GM10847 (cell line): ENCODE measurements around the gene PASD1.

Experiments used
- POLR2A ChIP-seq: IDR thresholded peaks from 2 replicates; pipeline ENCODE4 v1.6.1; 2011; ENCODE audit not compliant: insufficient read length; ENCODE audit errors: extremely low read depth

PASD1 gene

DNA sequence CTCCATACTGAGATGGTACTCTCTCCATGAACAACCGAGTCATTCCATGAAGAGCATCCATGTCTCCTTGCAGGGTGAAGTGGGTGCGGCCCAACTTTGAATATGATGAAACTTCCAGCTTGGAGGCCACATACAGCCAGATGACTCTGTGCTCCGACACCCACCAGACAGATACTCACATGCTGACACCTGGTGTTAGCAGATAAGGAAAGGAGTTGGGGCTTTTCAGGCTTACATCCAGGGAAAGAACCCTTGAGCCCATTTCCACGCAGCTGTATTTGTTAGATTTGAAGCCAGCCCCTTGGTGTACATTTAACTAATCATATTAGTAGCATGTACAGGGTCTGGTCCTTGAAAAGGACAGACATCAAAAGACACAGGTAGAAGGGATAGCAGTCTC is 69.7 kb downstream of the PASD1 start:
- no peak for TF ChIP-seq POLR2A

DNA sequence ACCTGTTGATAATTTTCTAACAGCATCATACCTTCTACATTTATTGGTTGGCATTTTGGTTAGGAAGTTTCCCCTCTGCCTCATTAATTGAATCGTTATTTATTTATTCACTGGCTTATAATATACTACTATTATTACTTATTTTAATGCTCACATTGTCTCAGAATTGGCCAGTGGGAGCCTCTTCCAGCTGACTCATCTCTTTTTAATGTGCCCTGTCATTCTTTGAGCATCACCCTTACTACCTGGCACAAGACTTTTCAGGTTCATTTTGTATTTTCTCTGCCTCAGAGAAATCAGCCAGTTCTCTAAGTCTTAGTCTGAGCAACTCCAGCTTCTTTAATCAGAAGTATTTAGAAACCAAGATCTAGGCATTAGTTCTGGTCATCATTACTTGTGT is 71.5 kb downstream of the PASD1 start:
- TF ChIP-seq POLR2A = no peak

DNA sequence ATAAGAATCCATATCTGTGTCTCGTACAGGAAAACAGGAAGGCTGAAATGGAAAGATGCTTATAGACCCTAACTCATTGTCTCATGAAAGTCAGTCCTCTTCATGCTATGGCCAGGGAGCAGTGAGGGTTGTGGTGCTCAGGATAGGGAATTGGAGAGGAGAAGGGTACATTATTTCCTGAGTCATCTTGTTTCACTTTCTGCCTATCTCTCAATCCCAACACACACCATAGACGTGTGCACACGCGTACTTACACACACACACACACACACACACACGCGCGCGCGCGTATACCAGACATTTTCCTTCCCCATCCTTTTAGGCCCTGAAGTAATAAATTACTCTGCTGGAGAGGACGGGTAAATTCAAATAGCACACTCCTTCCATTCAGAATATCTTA is 78.1 kb downstream of the PASD1 start:
- TF ChIP-seq POLR2A = no peak

GRCh38 chrX:151675121-151675746 is 111.8 kb downstream of the PASD1 start:
- TF ChIP-seq POLR2A = no peak

DNA sequence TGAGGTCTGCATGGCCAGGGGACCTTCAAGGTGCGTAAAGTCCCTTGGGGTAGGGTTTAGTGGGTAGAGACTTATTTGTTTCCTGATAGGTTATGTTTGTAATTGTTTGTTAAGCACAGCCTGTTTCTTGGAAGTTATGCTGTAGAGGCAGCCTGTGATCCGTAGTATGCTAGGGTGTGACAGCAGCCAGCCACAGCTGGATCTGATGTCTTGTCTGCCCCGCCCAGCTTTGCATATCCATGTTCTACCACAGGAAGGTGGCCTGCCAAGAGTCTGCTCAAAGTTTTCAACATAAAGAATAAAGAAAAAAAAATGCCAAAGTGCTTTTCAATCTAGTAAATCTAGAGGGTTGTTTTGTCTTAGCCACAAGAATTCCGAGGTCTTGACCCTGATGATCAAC is 112.7 kb downstream of the PASD1 start:
- TF ChIP-seq POLR2A = no peak

DNA sequence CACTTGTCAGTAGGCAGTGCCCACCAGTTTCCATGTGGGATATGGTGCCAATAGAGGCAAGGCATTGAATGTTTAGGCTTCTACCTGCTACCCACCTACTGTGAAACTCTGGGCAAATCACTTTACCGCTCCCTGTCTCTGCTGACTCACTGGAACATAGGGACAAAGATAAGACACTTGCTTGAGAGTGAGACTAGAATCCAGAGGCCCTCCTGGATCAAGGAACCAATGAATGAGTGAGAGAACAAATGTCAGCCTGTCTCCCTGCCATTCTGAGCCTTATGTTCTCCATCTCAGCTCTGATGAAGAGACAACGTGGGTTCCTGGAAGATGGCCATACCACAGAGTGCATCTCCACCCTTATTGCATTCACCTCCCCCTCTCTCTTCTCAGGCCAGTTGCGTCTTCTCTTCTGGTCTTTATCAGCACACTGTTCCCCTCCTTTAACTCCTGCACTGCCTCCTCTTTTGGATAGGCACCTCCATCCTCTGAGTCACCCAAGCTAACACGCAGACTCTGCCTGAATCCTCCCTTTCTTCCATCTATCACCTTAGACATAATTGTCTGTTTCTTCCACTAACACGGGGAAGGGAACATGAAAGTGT is 116.4 kb downstream of the PASD1 start:
- TF ChIP-seq POLR2A = no peak

GRCh38 chrX:151680805-151681204 is 117.3 kb downstream of the PASD1 start:
- TF ChIP-seq POLR2A = no peak

GRCh38 chrX:151687635-151688034 is 124.2 kb downstream of the PASD1 start:
- no peak for TF ChIP-seq POLR2A

DNA sequence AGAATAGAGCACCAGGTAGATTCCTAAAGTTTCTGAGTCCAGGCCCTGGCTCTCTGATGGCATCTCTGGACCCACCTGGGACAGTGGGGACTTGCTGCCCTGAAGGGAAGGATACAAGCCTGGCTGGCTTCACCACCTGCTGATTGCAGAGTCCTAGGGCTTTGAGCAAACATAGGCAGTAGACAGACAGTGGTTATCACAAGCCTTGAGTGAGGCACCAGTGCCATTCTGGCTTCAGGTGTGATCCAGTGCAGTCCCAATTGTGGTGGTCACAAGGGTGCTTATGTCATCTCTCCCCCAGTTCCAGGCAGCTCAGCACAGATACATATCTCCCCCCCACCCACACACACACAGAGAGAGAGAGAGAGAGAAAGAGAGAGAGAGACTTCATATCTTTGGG is 125.2 kb downstream of the PASD1 start:
- TF ChIP-seq POLR2A = no peak

GRCh38 chrX:151692825-151693224 is 129.3 kb downstream of the PASD1 start:
- no peak for TF ChIP-seq POLR2A

GRCh38 chrX:151694121-151694520 is 130.6 kb downstream of the PASD1 start:
- TF ChIP-seq POLR2A = no peak

DNA sequence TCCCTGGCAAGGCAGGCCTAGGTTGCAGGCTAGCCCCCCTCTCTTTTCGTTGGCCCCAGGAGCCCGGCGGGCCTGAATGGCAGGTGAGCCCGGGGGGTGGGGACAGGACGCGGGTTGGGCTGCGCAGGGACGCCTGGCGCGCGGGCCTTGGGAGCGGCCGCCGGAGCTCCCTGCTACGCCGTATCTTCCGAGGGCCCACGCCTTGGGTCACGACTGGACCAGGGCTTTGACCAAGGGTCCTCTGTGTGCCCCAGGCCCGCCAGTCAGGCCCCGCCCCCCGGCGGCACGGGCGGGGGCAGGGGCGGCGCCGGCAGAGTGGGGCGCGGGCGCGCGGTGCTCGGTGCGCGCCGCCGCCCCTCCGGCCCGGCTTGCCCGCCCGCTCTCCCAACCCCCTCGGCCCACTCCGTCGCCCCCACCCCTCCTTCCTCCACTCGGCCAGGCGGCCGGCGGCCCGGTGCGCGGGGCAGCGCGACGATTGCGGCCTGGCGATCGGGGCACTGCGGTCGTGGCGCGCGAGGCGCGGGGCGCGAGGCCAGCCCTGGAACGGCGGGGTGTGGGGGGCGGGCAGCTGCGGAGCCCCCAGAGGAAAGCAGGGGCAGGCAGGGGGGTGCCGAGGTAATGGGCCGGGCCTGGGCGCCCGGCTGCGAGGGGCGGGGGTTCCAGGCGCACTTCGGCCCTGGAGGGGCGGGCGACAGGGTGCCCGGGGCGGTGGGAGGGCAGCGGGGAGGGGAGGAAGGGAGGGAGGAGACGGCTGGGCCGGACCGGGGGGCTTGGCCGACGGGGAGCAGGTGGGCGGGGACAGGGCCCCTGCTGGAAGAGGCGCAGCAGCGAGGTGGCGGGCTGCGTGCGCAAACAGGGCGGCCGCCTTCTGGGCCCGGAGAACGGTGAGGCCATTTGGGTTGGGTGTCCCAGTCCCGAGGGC is 131.4 kb downstream of the PASD1 start, which contains the start of gene PRRG3:
PRRG3 (plus strand) TSS at position 798 of the 922 bp plus-strand sequence. CDS start 3,357 bp downstream, outside the sequence.
- no peak for TF ChIP-seq POLR2A

DNA sequence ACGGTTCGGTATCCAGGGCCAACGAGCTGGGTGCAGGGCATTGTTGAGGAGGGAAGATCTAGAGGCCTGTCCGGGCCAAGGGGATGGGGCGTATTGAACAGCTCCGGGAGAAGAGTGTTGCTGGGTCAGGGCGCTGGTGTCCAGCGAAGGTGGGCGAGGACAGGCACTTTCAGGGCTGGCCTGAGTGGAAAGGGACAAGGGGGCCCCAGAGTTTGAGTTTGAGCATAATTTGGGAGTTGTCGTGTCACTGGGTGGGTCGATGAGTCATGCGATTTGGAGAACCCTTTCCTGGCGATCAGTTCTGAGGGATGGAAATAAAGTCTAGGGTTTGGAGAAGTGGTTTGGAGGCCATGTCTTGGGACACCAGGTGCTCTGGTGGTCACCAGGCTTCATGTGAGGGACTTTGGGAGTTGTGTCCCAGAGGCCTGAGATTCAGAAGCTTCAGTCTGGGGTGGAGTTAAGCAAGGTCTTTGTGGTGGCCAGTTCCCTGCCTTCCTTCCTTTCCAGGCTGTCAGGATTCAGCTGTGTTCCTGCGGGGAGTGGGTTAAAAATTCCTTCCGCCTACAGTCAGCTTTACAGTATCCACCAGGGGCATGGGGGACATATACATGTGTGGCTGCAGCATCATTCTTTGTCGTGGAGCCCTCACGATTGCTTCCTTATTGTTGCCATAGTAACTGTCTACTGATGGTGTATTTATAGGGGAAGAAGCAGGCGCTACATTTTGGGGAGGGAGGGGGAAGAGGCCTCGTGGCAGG is 132.3 kb downstream of the PASD1 start:
- no peak for TF ChIP-seq POLR2A

- TF ChIP-seq POLR2A = no peak
Measured at GRCh38 chrX:151697522-151697921, 134.0 kb downstream of the PASD1 start.

- TF ChIP-seq POLR2A = no peak
Measured at GRCh38 chrX:151698485-151698884, 135.0 kb downstream of the PASD1 start.
